Measurements from ENCODE around the gene PDPK1.
"Not testable (repeated sequence)": the region's sequence is repeated elsewhere in the genome, so short reads cannot be mapped to it uniquely, and the experiment has no call there.

- TF ChIP-seq CTCF (IDR thresholded peaks at IDR 0.05 in 8 of 11, conservative IDR thresholded peaks at IDR 0.05 in 3 of 11); POLR2AphosphoS5 (IDR thresholded peaks at IDR 0.05): not testable (repeated sequence)
Observed at GRCh38 chr16:2606820-2607219, 69.0 kb downstream of the PDPK1 start.

Data from spleen (tissue), 7 donors.